Measurements from ENCODE around the gene PHF3.
"Not testable (repeated sequence)": the region's sequence is repeated elsewhere in the genome, so short reads cannot be mapped to it uniquely, and the experiment has no call there.

Gene PHF3

GRCh38 chr6:63713332-63713731 lies 77.7 kb downstream of the PHF3 start:
- no peak for DNase-seq (ENCODE audit: low read depth)

- no peak for DNase-seq (ENCODE audit: low read depth)
These were observed 78.5 kb downstream of the PHF3 start for GRCh38 chr6:63714091-63714490.

GRCh38 chr6:63716169-63716568 lies 80.6 kb downstream of the PHF3 start:
- no peak for DNase-seq (ENCODE audit: low read depth)

GRCh38 chr6:63721181-63721580 lies 85.6 kb downstream of the PHF3 start:
- no peak for DNase-seq (ENCODE audit: low read depth)

GRCh38 chr6:63724721-63725120 lies 89.1 kb downstream of the PHF3 start:
- DNase-seq (ENCODE audit: low read depth): no peak

GRCh38 chr6:63730311-63730710 lies 94.7 kb downstream of the PHF3 start:
- no peak for DNase-seq (ENCODE audit: low read depth)

- DNase-seq (ENCODE audit: low read depth): no peak
These were observed 96.3 kb downstream of the PHF3 start for GRCh38 chr6:63731930-63732329.

GRCh38 chr6:63732336-63732735 lies 96.7 kb downstream of the PHF3 start:
- DNase-seq (ENCODE audit: low read depth): no peak

- DNase-seq (ENCODE audit: low read depth): no peak
These were observed 99.3 kb downstream of the PHF3 start for GRCh38 chr6:63734923-63735322.

- DNase-seq (ENCODE audit: low read depth): not testable (repeated sequence)
These were observed 102.6 kb downstream of the PHF3 start for GRCh38 chr6:63738190-63738589.

- no peak for DNase-seq (ENCODE audit: low read depth)
These were observed 103.6 kb downstream of the PHF3 start for GRCh38 chr6:63739094-63739687.

GRCh38 chr6:63740709-63741108 lies 105.1 kb downstream of the PHF3 start:
- no peak for DNase-seq (ENCODE audit: low read depth)

GRCh38 chr6:63742060-63742459 lies 106.5 kb downstream of the PHF3 start:
- DNase-seq (ENCODE audit: low read depth): no peak

- no peak for DNase-seq (ENCODE audit: low read depth)
These were observed 108.1 kb downstream of the PHF3 start for GRCh38 chr6:63743691-63744090.

GRCh38 chr6:63744810-63745209 lies 109.2 kb downstream of the PHF3 start:
- DNase-seq (ENCODE audit: low read depth): no peak

GRCh38 chr6:63745784-63746183 lies 110.2 kb downstream of the PHF3 start:
- DNase-seq (ENCODE audit: low read depth): no peak

GRCh38 chr6:63750400-63750799 lies 114.8 kb downstream of the PHF3 start:
- no peak for DNase-seq (ENCODE audit: low read depth)

GRCh38 chr6:63757275-63757674 lies 121.7 kb downstream of the PHF3 start:
- not testable (repeated sequence) for DNase-seq (ENCODE audit: low read depth)

- no peak for DNase-seq (ENCODE audit: low read depth)
These were observed 122.2 kb downstream of the PHF3 start for GRCh38 chr6:63757826-63758225.

- DNase-seq (ENCODE audit: low read depth): no peak
These were observed 124.1 kb downstream of the PHF3 start for GRCh38 chr6:63759605-63760105.

GRCh38 chr6:63760199-63760598 lies 124.6 kb downstream of the PHF3 start:
- DNase-seq (ENCODE audit: low read depth): no peak

- no peak for DNase-seq (ENCODE audit: low read depth)
These were observed 128.8 kb downstream of the PHF3 start for GRCh38 chr6:63764318-63764916.

Measured in CMK (cell line).